Prostate gland (tissue), 2 donors: Measurements from ENCODE around the gene SCN3A. TPM values are rescaled to one million over a fixed set of nuclear protein-coding genes. Genes with fewer than 3 reads are reported as not detected.

Source experiments
- DNase-seq: peaks from one replicate; pipeline ENCODE4 v3.0.0-alpha.2; 2019; ENCODE audit warnings: low spot score
- H3K27ac ChIP-seq, 2 donors: fragments of 200-600 bp; sonication (generic); 2 replicates each; pipeline ENCODE4 v1.5.1; 2017 to 2019
- H3K27me3 ChIP-seq: fragments of 200-600 bp; sonication (generic); replicated peaks from 2 replicates; pipeline ENCODE4 v1.5.1; 2019; ENCODE audit not compliant: insufficient read depth
- H3K36me3 ChIP-seq, 2 donors: fragments of 200-600 bp; sonication (generic); 1 replicate in 1 of 2; 2 replicates in 1 of 2; pipeline versions ENCODE4 v1.5.1 to v1.8.1; 2017 to 2019
- H3K4me1 ChIP-seq: fragments of 200-600 bp; sonication (generic); replicated peaks from 2 replicates; pipeline ENCODE4 v1.5.1; 2019
- H3K4me3 ChIP-seq, 2 donors: fragments of 200-600 bp; sonication (generic); 2 replicates each; pipeline ENCODE4 v1.5.1; 2017 to 2019
- H3K9me3 ChIP-seq: fragments of 200-600 bp; sonication (generic); 2 replicates; pipeline ENCODE4 v1.5.1; 2017
- POLR2A ChIP-seq: fragments of 450-650 bp; IDR thresholded peaks from one replicate; pipeline ENCODE4 v1.6.1; 2016; ENCODE audit warnings: antibody characterized with exemption, mild to moderate bottlenecking
- POLR2AphosphoS5 ChIP-seq: sonication (generic); formaldehyde crosslinking; IDR thresholded peaks from one replicate; pipeline ENCODE4 v1.6.1; 2017; ENCODE audit warnings: antibody characterized with exemption
- WGBS: methylation state at CpG from one replicate; pipeline ENCODE4 v1.1.5; 2018; 5-methylcytosine and 5-hydroxymethylcytosine counted together
- intact Hi-C: fragments of 100-400 bp; cut with DNase I; formaldehyde crosslinking; loops from one replicate; pipeline ENCODE4 v1.14.2; 2022
- total RNA-seq, 2 donors: library from RNA; depleted of rRNA; stranded (reverse); fragments of >200 nt; gene quantifications; one replicate each; pipeline ENCODE4 v1.1.0, GENCODE V29; 2016
- TF ChIP-seq, protein P1 (sequence below), 4 experiments: fragments of 200-600 bp in 2 of 4; fragments of 450-650 bp in 2 of 4; sonication (generic) in 2 of 4; IDR thresholded peaks; 1 replicate in 3 of 4; 2 replicates in 1 of 4; pipeline ENCODE4 v1.5.1; 2016 to 2019; ENCODE audit warnings: antibody characterized with exemption in 4 of 4, mild to moderate bottlenecking in 2 of 4, moderate library complexity in 2 of 4

Gene SCN3A
- total RNA-seq, 2 donors from 2014 or later: 0.09 to 1.6 TPM

DNA sequence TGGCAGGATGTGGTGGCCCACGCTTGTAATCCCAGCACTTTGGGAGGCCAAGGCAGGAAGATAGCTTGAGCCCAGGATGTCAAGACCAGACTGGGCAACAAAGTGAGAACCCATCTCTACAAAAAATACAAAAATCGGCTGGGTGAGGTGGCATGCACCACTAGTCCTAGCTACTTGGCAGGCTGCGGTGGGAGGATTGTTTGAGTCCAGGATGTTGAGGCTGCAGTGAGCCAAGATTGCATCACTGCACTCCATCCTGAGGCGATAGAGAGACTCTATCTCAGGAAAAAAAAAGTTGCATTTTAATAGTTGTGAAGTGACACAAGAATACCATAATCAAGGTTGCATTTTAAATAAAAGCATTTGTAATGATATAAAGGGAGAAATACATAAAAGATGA is 124.4 kb downstream of the SCN3A start:
- WGBS: 84% methylated on average over 4 of the region's 4 CpGs
- H3K27ac ChIP-seq: no peak overlapping the region
- intact Hi-C loops: no loop called here
- TF ChIP-seq, protein P1, sequence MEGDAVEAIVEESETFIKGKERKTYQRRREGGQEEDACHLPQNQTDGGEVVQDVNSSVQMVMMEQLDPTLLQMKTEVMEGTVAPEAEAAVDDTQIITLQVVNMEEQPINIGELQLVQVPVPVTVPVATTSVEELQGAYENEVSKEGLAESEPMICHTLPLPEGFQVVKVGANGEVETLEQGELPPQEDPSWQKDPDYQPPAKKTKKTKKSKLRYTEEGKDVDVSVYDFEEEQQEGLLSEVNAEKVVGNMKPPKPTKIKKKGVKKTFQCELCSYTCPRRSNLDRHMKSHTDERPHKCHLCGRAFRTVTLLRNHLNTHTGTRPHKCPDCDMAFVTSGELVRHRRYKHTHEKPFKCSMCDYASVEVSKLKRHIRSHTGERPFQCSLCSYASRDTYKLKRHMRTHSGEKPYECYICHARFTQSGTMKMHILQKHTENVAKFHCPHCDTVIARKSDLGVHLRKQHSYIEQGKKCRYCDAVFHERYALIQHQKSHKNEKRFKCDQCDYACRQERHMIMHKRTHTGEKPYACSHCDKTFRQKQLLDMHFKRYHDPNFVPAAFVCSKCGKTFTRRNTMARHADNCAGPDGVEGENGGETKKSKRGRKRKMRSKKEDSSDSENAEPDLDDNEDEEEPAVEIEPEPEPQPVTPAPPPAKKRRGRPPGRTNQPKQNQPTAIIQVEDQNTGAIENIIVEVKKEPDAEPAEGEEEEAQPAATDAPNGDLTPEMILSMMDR (IDR thresholded peaks at IDR 0.05): no peak
- TF ChIP-seq POLR2A: no peak
- TF ChIP-seq POLR2AphosphoS5: no peak
- H3K36me3 ChIP-seq: no peaks in the 10 kb centered on the region
- no peak overlapping the region for H3K4me3 ChIP-seq
- no peaks in the 10 kb centered on the region for H3K27me3 ChIP-seq
- no peaks in the 10 kb centered on the region for H3K4me1 ChIP-seq
- no peak for DNase-seq
- no peaks in the 10 kb centered on the region for H3K9me3 ChIP-seq

- H3K27me3 ChIP-seq: no peaks in the 10 kb centered on the region
- no peaks in the 10 kb centered on the region for H3K9me3 ChIP-seq
- TF ChIP-seq POLR2AphosphoS5: no peak
- no peak for TF ChIP-seq POLR2A
- TF ChIP-seq, protein P1 (IDR thresholded peaks at IDR 0.05): no peak
- no peak for DNase-seq
- no peak overlapping the region for H3K4me3 ChIP-seq
- H3K27ac ChIP-seq: no peak overlapping the region
- H3K36me3 ChIP-seq: no peaks in the 10 kb centered on the region
- no peaks in the 10 kb centered on the region for H3K4me1 ChIP-seq
- intact Hi-C loops: no loop called here
Observed at GRCh38 chr2:165078913-165079312, 124.9 kb downstream of the SCN3A start.

GRCh38 chr2:165074884-165075283 is 129.0 kb downstream of the SCN3A start:
- intact Hi-C loops: no loop called here
- H3K4me3 ChIP-seq: no peak overlapping the region
- H3K4me1 ChIP-seq: no peaks in the 10 kb centered on the region
- no peaks in the 10 kb centered on the region for H3K27me3 ChIP-seq
- H3K36me3 ChIP-seq: no peaks in the 10 kb centered on the region
- TF ChIP-seq POLR2AphosphoS5 (no peak), POLR2A (no peak)
- TF ChIP-seq, protein P1 (IDR thresholded peaks at IDR 0.05): no peak
- H3K27ac ChIP-seq: no peak overlapping the region
- H3K9me3 ChIP-seq: no peaks in the 10 kb centered on the region
- DNase-seq: no peak

DNA sequence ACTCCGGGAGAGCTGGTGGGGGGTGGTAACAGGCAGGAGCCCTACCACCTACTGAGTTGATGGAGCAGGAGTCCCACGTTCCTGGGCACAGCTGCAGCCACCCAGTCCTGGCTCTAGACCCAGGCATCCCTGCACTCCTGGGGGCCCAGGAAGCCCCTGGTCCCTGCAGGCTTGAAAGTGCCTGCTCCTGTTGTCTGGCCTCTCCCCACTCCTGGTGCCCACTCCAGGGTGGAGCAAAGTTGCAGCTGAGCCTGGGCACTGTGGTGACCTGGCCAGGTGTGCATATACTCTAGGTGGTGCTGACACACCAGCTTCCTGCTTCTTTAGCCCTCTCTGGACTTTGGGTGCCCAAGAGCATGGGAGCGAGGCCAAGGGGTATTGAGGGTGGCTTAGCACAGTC is 129.5 kb downstream of the SCN3A start:
- H3K27ac ChIP-seq: no peak overlapping the region
- 72% methylated on average over 3 of the region's 3 CpGs for WGBS
- TF ChIP-seq, protein P1 (IDR thresholded peaks at IDR 0.05): no peak
- TF ChIP-seq POLR2A (no peak), POLR2AphosphoS5 (no peak)
- no peaks in the 10 kb centered on the region for H3K36me3 ChIP-seq
- H3K4me3 ChIP-seq: no peak overlapping the region
- no peak for DNase-seq
- no peaks in the 10 kb centered on the region for H3K27me3 ChIP-seq
- no peaks in the 10 kb centered on the region for H3K4me1 ChIP-seq
- H3K9me3 ChIP-seq: no peaks in the 10 kb centered on the region
- intact Hi-C loops: no loop called here

GRCh38 chr2:165070076-165070475 is 133.8 kb downstream of the SCN3A start:
- Histone ChIP-seq H3K4me3 (no peak overlapping the region), H3K27ac (no peak overlapping the region), H3K9me3 (no peaks in the 10 kb centered on the region), H3K36me3 (no peaks in the 10 kb centered on the region), H3K27me3 (no peaks in the 10 kb centered on the region), H3K4me1 (no peaks in the 10 kb centered on the region)
- WGBS: 77% methylated on average over 9 of the region's 9 CpGs
- intact Hi-C loops: no loop called here
- no peak for DNase-seq
- TF ChIP-seq POLR2A: no peak
- no peak for TF ChIP-seq POLR2AphosphoS5
- TF ChIP-seq, protein P1 (IDR thresholded peaks at IDR 0.05): no peak
